GM19455 (cell line): ENCODE results near the gene DGLUCY.
"Not testable (repeated sequence)": the region's sequence is repeated elsewhere in the genome, so short reads cannot be mapped to it uniquely, and the experiment has no call there.

Experiments
- ATAC-seq: cut with Tn5 transposase; IDR thresholded peaks from one replicate; pipeline ENCODE4 v1.9.1; 2021; ENCODE audit not compliant: unreplicated experiment

Gene DGLUCY

DNA sequence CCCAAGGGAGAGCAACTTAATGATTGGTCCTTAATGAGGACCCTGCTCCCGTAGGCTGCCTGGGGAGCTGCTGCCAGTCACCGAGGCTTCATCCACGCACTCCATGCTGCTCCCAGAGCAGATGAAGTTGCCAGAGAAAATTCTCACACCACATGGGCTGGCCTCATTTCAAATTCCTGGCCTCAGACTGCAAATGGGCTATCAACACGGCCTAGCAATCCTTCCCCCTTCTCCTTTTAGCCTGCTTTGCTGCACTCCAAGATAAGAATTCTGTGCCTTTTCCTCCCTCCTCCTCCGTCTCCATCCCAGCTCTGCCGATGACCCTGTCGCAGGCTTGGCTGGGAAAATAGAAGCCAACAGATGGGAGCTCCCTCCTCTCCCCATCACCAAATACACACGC lies 10.8 kb upstream of the DGLUCY start:
- no peak for ATAC-seq

DNA sequence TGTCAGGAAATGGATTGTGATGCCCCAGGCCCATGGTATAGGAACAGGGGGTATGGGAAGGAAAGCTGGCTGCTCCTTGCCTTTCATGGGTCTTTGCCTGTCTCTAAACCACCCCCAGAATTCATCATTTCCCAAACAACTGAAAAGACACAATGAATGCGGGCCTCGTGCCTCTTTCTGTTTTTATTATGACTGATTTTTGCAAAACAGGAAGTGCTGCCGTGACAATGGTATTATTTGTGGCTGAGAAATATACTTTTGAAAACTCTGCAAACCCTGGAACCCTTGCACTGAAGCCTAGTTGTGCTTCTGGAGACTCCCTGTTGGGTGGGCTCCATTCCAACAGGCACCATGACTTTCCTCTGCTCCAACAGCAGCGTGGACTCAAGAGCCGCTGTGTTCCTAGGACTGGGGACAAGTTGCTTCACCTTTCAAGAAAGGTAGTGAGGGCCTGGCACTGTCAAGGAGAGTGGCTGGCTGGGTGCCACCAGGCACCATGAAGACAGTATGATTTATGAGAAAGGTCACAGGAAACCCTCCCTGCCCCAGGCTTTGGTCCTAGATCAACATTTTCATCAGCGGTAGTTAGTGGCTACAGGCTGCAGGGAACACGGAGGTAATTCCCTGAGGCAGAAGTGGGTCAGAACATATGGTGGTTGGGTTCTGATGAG lies 4.8 kb upstream of the DGLUCY start:
- ATAC-seq, result no peak

DNA sequence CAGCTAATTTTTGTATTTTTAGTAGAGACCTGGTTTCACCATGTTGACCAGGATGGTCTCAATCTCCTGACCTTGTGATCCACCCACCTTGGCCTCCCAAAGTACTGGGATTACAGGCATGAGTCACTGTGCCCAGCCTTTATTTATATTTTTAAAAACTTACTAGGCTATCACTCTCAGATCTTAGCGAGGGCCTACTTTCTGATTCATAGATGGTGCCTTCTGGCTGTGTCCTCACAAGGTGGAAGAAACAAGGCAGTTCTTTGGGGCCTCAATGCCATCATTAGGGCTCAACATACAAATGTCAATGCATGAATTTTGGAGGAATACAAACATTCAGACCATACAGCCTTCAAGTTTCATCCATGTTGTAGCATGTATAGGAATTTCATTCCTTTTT lies 2.4 kb upstream of the DGLUCY start:
- no peak for ATAC-seq

DNA sequence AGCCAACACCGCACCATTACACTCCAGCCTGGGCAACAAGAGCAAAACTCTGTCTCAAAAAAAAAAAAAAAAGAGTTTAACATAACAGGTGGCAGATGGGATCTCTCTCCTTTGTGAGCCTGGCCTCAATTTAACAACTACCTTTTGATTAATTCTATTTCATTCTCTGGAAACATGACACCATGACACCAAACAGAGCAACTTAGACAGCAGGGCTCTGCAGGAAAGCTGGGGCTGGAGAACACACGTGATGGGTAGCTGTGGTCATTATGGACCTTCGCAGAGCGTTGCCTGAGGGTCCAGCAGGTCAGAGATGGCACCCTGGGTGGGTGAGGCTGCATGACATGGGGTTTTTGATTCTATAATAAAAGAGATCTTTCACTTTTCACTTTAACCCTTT lies 1.7 kb upstream of the DGLUCY start:
- no peak for ATAC-seq

DNA sequence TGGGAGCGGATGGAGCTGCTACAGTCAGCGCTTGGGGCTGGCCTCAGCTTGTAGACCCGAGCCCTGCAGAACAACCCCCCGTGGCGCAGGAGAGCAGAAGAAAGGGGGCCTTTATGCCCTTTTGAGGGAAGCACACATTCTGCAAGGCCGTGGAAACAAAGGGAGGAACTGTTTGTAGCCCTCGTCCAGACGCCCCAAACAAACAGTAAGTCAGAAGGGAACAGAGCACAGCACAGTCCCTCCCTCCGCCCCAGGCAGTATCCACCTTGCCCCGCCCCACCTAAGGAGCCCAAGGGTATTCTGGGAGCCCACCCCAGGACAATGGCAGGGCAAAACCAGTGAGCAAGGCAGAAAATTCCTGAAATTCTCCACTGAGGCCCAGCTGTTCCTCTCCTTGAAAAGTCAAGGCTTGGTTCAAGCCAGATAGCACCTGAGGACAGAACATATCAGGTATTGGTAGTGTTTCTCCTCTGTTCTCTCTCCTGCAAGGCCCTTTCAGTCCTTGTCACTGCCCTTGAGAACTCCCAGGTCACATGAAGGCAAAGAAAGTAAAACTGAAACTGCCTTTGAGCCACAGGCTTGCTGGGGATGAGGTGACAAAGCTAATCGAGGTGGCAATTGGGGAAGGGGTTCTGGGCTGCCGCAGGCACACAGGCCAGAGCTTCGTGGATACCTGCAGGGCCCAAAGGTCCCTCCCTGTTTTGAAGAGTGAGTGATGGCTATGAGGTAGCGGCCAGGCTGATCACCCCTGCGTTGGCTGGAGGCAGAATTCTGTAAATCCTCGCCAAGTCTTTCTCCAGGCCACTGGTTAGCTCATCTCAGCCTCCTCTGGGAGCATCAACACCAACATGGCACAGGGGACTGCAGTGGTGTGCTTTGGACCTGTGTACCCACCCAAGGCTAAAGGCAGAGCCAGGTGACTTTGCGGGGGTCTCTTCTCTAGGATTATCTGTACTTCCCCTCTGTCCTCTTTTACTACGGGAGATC lies 499 bp downstream of the DGLUCY start:
- ATAC-seq, result peak; percentile 85

DNA sequence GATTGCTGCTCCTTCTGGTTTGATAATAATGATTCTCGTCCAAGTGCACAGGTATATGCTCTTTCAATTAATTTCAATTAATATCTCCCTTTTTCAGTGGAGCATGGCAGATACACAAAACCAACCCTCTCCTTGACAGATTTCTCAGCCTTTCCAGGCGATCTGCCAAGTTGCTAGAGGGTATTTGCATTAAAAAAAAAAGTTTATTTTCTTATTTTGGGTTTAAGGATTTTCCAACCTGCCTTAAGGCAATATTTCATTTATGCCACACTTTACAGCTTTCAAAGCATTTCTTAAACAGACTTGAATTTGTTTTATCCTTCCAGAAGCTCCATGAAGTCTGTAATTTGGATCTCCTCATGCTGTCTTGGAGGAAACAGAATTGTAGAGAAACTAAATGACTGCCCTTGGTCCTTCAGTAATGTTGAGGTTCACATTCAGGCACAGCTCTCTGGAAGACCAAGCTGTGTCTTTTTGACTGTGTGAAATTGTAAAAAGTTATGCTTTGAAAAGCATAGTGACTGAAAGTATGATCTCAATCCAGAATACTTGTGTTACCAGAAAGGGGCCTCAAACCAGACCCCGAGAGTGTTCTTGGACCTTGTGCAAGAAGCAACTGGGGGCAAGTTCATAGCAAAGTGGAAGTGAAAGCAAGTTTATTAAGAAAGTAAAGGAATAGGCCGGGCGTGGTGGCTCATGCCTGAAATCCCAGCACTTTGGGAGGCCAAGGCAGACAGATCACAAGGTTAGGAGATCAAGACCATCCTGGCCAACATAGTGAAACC lies 2.3 kb downstream of the DGLUCY start:
- no peak for ATAC-seq

DNA sequence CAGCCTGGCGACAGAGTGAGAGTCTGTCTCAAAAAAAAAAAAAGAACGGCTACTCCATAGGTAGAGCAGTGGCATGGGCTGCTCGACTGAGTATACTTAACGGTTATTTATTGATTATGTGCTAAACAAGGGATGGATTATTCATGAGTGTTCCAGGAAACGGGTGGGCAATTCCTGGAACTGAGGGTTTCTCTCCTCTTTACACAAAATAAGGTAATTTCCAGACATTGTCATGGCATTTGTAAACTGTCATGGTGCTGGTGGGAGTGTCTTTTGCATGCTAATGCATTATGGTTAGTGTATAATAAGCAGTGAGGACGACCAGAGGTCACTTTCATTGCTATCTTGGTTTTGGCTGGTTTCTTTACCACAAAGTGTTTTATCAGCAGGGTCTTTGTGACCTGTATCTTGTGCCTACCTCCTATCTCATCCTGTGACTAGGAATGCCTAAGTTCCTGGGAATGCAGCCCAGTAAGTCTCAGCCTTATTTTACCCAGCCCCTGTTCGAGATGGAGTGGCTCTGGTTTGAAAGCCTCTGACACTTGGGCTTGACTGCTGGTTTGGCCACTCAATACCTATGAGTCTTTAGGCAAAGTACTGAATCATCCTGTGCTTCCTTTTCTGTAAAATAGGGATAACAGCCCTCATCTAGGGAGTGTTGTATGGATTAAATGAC lies 3.2 kb downstream of the DGLUCY start:
- ATAC-seq, result no peak

DNA sequence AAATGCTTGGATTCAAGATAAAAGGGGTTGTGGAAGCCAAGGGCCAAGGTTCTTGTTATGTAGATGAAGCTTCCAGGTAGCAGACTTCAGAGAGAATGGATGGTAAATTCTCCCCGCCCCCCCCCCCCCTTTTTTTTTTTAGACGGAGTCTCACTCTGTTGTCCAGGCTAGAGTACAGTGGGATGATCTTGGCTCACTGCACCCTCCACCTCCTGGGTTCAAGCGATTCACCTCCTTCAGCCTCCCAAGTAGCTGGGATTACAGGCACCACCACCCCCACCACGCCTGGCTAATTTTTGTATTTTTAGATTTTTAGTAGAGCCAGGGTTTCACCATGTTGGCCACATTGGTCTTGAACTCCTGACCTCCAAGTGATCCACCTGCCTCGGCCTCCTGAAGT lies 4.1 kb downstream of the DGLUCY start:
- no peak for ATAC-seq

DNA sequence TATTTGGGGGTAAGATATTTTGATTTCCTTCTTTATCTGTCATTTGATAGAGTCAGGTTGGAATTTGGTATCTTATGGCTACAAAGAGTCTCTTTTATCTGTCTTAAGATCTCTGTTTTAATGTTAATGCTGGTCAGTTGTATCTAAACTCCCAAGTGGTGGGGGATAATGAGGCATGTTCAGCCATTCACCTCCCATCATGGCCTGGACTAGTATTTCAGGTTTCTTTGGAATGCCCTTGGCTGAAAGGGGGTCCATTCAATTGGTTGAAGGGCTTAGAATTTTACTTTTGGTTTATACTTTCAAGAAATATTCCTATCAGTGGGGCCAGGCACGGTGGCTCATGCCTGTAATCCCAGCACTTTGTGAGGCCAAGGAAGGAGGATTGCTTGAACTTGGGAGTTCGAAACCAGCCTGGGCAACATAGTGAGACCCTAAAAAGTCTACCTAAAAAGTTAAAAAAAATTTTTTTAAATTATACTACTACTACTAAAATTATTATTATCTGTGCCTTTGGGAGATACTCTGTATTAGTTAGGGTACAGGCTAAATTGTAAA lies 4.7 kb downstream of the DGLUCY start:
- no peak for ATAC-seq

DNA sequence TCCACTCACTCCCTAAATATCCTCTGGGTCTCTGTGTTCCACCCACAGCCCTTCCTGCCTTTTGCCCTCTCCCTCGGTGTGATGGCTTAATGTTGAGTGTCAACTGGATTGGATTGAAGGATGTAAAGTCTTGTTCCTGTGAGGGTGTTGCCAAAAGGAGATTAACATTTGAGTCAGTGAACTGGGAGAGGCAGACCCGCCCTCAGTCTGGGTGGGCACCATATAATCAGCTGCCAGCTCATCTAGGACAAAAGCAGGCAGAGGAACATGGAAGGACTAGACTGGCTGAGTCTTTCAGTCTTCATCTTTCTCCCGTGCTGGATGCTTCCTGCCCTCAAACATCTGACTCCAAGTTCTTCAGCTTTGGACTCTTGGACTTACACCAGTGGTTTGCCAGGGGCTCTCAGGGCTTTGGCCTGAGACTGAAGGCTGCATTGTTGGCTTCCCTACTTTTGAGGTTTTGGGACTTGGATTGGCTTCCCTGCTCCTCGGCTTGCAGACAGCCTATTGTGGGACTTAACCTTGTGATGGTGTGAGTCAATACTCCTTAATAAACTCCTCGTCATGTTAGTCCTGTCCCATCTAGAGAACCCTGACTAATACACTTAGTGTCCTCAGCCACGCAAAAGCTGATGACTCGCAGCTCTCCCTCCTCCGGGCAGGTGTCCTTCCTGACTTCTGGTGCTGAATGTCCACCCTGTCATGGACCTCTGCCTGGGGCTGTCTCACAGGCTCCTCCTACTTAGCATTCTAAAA lies 5.9 kb downstream of the DGLUCY start:
- no peak for ATAC-seq

DNA sequence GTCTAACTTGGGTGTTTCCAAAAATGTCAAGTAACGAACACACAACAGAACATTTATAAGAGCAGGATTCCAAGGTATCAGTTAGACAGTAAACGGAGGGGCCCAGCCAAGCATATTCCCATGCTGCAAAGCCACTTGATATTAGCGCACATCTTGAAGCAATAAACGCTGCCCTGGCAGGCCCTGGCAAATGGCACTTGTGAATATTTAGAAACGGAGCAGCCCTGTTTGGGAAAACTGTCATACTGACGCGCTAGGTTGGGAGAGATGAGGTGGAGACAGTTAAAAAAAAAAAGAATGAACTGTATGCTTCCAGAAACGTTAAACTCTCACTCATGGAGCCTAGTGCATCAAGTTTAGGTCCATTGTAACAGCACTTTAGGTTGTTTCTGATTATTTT lies 9.3 kb downstream of the DGLUCY start:
- no peak for ATAC-seq

DNA sequence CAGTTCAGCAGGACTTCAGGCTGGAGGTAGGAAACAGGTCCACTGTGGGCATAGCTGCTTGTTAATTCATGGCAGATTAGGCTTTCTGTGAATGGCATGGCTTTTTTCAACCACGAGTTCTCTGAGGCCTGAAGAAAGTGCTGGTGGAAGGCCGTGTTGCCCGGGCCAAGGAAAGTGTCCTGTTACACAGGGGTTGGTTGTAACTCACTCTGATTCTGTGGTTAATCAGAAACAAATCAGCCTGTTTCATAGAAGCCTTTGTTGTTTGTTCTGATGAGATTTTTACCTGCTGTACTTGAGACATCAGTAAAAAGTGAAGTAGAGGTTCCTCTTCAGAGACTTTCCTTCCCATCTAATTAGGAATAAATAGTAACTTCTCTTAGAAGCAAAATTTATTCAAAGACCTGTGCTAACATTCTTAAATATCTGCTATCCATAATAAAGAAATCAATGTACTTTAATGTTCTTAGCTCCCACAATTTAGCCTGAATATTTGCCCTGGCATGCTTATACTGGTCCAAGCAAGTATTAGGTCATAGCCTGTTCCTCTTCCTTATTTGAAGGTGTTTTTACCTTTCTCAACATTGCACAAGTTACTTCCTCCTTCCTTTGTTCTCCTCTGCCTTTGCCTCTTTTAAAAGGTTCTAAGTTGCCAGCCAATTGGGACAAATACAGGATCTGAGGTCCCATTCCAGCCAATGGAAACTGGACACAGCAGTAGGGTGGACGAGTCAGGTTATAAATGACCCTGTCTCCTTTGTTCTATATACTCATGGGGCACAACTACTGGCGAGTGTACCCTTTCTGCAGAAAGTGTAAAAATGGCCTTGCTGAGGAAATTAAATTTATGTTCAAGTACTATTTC lies 10.8 kb downstream of the DGLUCY start:
- ATAC-seq, result not testable (repeated sequence)

DNA sequence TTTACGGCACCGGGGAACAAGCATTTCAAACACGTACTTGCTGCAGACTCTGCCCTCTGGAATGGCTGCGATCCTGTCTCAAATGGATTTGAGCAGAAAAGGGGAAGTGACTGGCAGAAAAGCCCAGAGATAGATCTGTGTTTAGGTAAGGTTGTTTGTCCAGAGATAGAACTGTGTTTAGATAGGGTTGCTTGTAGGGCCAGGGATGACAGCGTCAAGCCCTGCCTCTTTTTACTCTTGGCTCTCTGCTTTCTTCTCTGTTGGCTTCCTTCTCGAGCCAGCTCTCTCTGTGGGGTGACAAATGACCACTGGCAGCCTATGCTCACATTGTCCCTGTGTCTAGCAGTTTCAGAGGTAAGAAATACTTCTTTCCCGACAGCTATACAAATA lies 11.4 kb downstream of the DGLUCY start:
- ATAC-seq, result no peak

DNA sequence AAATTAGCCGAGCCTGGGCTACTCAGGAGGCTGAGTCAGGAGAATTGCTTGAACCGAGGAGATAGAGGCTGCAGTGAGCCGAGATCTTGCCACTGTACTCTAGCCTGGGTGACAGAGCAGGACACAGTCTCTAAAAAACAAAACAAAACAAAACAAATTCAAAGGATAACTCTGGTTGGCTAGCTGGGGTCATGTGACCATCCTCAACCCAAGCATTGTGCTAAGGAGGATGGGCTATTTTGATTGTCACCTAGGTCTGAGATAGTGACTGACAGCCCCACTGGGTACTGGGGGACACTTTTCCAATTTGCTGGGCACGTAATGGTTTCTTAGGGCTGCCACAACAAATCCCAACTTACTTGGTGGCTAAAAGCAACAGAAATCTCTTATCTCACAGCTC lies 11.9 kb downstream of the DGLUCY start:
- no peak for ATAC-seq

DNA sequence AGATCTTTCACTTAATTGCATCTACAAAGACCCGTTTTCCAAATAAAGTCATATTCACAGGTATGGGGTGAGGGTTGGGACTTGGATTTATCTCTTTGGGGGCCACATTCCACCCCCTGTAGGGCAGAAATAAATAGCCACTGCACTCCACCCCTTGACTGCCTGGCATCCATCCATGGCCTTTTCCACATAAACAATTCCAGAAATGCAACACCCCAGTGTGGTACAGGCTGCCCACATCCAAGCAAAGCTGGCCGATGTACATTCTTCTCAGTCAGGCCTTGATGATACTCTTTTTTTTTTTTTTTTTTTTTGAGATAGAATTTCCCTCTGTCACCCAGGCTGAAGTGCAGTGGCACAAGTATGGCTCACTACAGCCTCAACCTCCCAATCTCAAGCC lies 12.9 kb downstream of the DGLUCY start:
- no peak for ATAC-seq

DNA sequence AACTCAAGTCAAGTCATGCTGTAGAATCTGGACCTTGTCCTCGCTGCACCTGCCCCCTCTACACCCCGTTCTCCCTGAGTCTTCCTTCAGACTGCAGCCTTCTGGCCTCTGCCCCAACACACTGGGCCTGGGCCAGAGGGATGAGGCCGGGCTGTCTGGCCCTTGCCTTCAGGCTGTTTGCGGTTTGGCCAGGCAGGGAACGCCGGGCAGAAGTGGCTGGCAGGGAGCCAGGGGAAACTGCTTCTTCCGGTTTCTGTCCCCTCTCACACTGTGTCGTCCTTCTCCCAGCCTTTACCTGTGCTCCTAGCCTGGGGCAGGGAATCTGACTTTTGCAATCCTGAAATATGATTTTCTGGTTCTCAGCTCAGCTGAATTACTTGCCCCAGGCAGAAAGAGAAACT lies 13.5 kb downstream of the DGLUCY start:
- no peak for ATAC-seq

DNA sequence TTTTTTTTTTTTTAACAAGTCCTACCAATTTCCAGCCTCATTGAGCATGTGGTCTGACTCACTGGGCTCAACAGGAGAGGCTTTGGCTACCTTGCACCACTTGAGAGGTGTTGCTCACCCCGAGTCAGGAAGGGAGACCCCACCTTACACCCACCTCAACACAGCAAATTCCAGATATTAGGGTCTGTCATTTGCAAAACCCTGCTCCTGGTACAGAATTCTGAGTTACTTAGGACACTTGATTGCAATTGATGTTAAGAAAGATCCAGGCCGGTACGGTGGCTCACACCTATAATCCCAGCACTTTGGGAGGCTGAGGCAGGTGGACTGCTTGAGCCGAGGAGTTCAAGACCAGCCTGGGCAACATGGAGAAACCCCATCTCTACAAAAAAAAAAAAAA lies 14.1 kb downstream of the DGLUCY start:
- no peak for ATAC-seq

DNA sequence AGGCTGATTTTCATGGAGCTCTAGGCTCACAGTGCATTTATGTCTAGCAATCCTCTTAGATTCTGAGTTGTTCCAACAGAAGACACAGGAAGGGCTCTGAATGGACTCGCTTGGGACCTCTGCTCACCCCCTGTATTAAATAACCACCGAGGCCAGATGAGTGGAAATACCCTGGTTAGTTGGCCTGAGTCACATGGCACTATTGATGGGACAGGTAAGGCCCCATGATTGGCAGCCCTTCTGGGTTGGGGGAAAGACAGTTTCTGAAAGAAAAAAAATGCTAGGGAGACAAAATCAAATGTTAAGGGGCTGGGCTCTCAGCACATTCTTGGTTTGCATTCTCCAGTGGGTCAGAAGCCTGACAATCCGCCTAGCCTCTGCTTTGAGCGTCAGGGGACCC lies 14.8 kb downstream of the DGLUCY start:
- no peak for ATAC-seq

DNA sequence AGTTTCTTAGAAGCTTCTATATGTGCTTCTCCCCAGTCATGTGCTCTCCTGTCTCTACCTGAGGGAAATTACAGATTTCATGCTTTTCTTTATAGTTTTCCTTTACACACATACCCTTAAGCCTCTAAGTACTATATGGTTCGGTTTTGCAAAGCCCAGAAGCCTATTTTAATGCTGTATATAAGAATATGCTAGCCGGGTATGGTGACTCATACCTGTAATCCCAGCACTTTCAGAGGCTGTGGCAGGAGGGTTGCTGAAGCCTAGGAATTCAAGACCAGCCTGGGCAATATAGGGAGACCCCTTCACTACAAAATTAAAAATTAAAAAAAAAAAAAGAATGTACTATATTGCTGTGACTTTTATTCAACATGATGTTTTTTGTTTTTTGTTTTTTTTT lies 15.4 kb downstream of the DGLUCY start:
- no peak for ATAC-seq
